M059J (cell line): ENCODE measurements around the gene GALNT2. TPM values are rescaled to one million over a fixed set of nuclear protein-coding genes. Genes with fewer than 3 reads are reported as not detected.
A peak's percentile ranks its signal among the peaks of the same experiment; 100 is the strongest.

ENCODE experiments used
- DNase-seq: peaks from one replicate; pipeline ENCODE4 v3.0.0-alpha.2; 2012; ENCODE audit warnings: low read depth
- total RNA-seq: library from RNA; depleted of rRNA; stranded (reverse); fragments of >200 nt; shearing (Covaris generic); gene quantifications from 2 replicates; pipeline ENCODE4 v1.2.3, GENCODE V29; 2014; rRNA removed

GALNT2 gene
- 39.0 and 65.1 TPM in 2 replicates for total RNA-seq

- peak; percentile 84 for DNase-seq
These were observed at the start of gene GALNT2 for GRCh38 chr1:230066466-230067404. Gene GALNT2 (plus strand): TSS chr1:230067238. CDS start chr1:230067281, 43 bp downstream.

GRCh38 chr1:230020451-230020850, 46.6 kb upstream of the GALNT2 start:
- DNase-seq, result no peak

- DNase-seq, result no peak
These were observed 44.2 kb upstream of the GALNT2 start for GRCh38 chr1:230022666-230023380.

- no peak for DNase-seq
These were observed 41.4 kb upstream of the GALNT2 start for GRCh38 chr1:230025686-230026085.

- DNase-seq, result no peak
These were observed 40.9 kb upstream of the GALNT2 start for GRCh38 chr1:230026139-230026538.

- DNase-seq, result peak; percentile 18
These were observed 40.5 kb upstream of the GALNT2 start for GRCh38 chr1:230026572-230026971.

- DNase-seq, result no peak
These were observed 38.3 kb upstream of the GALNT2 start for GRCh38 chr1:230028602-230029223.

- DNase-seq, result no peak
These were observed 37.6 kb upstream of the GALNT2 start for GRCh38 chr1:230029244-230029941.

GRCh38 chr1:230030122-230030821, 36.8 kb upstream of the GALNT2 start:
- DNase-seq, result no peak

- peak; percentile 49 for DNase-seq
These were observed 35.9 kb upstream of the GALNT2 start for GRCh38 chr1:230031131-230031530.

GRCh38 chr1:230032516-230033281, 34.3 kb upstream of the GALNT2 start:
- DNase-seq, result no peak

GRCh38 chr1:230037261-230037660, 29.8 kb upstream of the GALNT2 start:
- no peak for DNase-seq

- DNase-seq, result no peak
These were observed 26.6 kb upstream of the GALNT2 start for GRCh38 chr1:230040440-230040839.

GRCh38 chr1:230043081-230043480, 24.0 kb upstream of the GALNT2 start:
- no peak for DNase-seq

GRCh38 chr1:230044729-230045128, 22.3 kb upstream of the GALNT2 start:
- DNase-seq, result no peak

GRCh38 chr1:230047114-230047865, 19.7 kb upstream of the GALNT2 start:
- peak; percentile 51 for DNase-seq

GRCh38 chr1:230048322-230048721, 18.7 kb upstream of the GALNT2 start:
- no peak for DNase-seq

- DNase-seq, result no peak
These were observed 18.1 kb upstream of the GALNT2 start for GRCh38 chr1:230048922-230049321.

- DNase-seq, result no peak
These were observed 17.3 kb upstream of the GALNT2 start for GRCh38 chr1:230049731-230050130.
